ENCODE data around the gene FRMD3.

The FRMD3 gene

DNA sequence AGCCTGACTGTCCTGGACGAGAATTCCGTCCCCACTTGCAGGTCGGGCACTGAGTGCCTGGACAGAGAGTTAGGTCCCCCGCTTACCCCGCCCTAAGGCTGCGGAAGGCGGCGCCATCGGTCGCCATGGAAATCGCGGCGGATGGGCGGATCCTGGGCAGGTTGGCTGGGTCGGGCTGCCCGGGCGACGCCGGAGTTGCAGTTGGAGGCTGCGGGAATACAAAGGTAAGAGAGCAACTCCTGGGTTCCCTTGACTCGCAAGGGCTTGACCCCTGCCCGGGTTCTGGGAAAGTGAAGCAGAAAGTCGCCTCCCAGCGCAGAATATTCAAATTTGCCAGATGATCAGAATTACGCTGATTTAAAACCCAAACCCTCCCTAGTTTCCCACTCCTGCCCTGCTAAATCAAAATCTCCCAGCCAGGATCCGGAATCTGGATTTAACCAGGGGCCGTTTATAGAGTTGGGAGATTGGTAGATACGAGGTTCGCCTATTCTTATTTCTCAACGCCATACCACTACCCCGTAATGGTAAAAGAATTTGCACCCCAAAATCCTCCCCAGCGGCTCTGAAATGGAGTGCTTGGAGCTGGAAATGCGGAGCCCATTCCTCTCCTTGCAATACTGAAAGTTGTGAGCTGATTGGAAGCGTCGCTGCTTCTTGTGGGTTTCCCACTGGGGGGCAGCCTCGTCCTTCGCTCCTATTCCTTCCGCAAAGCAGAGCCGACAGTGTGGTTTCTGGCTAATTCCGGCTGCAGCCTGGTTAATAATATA is 318.9 kb downstream of the FRMD3 start:
- DNase-seq, result peak; percentile 20

GRCh38 chr9:83218411-83219090 is 319.6 kb downstream of the FRMD3 start:
- no peak for DNase-seq

DNA sequence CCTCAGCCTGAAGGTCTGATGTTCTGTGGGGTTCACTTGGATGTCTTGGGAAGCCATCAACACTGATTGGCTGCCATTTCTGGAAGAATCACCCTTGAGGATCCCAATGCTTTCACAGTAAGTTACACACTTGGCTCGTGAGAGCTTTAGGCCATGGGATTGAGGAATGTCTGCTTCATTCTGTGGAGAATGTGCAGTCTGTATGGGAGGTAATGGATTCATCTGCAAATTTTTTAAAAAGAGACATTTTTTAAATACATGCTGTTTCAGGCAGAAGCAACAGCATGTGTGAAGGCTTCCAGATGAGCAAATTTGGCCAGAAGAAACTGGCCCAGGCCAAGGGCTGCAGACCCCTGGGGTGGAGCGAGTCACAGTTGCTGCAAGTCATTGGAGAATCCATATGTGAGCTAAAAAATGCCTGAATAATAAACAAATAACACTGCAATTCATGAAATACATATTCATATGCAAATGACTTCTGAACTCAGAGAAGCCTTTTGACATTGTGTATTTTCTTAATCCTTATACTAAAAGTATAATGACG is 328.9 kb downstream of the FRMD3 start:
- DNase-seq, result no peak

DNA sequence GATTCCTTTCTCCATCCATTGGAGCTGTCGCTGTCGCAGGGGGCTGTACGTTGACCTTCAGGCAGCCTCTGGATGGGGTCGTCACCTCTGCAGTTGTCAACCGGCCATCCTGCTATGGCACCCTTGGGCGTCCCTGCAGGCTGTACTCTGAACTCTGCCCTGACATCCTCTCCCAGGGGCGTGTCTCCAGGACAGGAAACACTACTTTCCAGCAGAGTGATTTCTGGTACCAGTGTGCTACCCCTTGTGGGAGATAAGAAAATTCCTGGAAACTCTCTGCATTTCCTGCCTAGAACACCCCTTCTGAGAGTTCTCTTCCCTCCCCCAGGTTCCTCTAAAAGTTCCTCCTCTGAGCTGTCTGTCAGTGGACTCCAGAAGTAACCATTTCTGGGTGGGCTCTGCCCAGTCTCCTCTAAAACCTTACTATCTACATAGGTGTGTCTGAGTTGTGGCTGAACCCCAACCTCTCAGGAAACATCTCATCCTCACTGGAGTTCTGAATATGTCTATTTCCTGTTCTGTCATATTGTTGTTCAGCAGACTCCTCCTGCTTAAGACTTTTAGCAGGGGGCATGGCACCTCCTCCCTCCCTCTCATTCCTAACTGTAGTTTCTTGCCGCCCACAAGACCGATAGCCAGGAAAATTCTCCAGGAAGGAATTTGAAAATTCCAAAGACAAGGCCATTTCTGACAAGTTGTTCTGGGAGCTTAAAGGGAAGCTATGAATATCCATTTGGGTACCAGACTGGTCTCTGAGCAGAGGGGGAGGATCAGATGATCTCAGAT is 329.9 kb downstream of the FRMD3 start:
- no peak for DNase-seq

DNA sequence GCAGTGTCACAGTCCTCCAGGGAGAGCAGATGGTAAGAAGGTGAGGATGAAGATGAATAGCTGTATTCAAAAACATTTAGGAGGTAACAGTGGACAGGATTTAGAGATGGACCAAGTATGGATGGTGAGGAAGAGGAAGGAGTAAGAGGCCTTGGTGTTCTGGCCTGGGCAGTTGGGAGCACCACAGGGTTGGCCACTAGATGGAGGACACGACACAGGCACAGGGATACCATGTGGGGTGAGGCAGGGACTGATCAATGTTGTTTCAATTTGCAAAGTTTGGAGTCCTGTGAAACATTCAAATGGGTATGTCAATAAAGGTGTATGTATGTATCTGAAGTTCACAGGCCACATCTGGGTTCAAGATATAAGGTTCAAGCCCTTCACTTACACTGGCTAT is 334.2 kb downstream of the FRMD3 start:
- no peak for DNase-seq

DNA sequence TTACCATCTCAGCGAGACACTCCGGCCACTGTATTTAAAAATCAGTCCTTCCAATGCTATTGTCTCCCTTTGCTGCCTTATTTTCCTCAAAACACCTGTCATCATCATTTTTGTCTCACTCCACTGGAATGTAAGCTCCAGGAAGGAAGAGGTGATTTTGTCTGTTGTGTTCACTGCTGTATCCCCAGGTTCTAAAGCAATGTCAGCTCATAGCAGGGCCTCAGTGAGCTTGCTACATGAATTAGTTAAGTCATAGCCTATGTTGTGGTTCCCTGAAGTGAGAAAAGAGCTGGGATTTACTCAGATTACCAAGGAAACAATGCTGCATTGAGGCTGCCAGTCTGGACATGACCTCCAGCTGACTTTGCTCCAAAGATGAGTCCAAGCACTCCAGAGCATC is 337.7 kb downstream of the FRMD3 start:
- DNase-seq, result no peak

- DNase-seq, result no peak
Observed at GRCh38 chr9:83199832-83200231, 338.4 kb downstream of the FRMD3 start.

DNA sequence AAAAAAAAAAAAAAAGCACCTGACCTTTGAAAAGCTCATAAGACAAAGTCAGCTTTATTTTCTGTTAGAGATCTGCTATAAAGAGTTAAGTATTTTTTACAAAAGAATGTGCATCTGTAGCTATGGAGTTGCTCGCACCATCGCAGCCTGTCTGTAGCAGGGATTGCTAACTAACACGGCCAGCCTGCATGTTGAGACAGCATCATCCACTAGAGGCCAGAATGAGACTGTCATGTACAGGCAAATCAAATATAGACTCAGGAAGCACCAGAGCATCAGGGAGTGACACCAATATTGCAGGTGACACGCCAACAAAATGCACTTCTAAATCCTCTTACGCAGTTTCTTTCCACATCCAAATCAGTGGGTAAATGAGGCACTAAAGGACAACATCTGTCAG is 339.0 kb downstream of the FRMD3 start:
- DNase-seq, result no peak

GRCh38 chr9:83198371-83198770 is 339.8 kb downstream of the FRMD3 start:
- DNase-seq, result no peak

GRCh38 chr9:83197591-83197990 is 340.6 kb downstream of the FRMD3 start:
- no peak for DNase-seq

- no peak for DNase-seq
Observed at GRCh38 chr9:83196946-83197345, 341.3 kb downstream of the FRMD3 start.
